Heart right ventricle (tissue), 16 donors: ENCODE measurements around the gene RALGAPA1. TPM values are rescaled to one million over a fixed set of nuclear protein-coding genes. Genes with fewer than 3 reads are reported as not detected.
"Not testable (repeated sequence)": the region's sequence is repeated elsewhere in the genome, so short reads cannot be mapped to it uniquely, and the experiment has no call there.

ENCODE experiments used
- ATAC-seq, 8 donors: fragments of 200-7000 bp; cut with Tn5 transposase; one replicate each; pipeline ENCODE4 v1.9.1; 2020; ENCODE audit warnings: mild to moderate bottlenecking in 8 of 8, moderate library complexity in 8 of 8, moderate number of reproducible peaks in 1 of 8
- DNase-seq, 2 donors: peaks; one replicate each; pipeline ENCODE4 v3.0.0-alpha.2; 2020
- H3K27ac ChIP-seq, 10 donors: fragments of 200-600 bp; sonication (generic) in 2 of 10; one replicate each; pipeline versions ENCODE4 v1.5.0 to v1.8.0; 2020 to 2022; ENCODE audit warnings: mild to moderate bottlenecking in 3 of 10
- H3K27me3 ChIP-seq, 7 donors: fragments of 200-600 bp; one replicate each; pipeline ENCODE4 v1.8.0; 2021 to 2022; ENCODE audit warnings: mild to moderate bottlenecking in 2 of 7
- H3K36me3 ChIP-seq, 9 donors: fragments of 200-600 bp; sonication (generic) in 1 of 9; one replicate each; pipeline versions ENCODE4 v1.5.0 to v1.8.0; 2020 to 2022; ENCODE audit warnings: mild to moderate bottlenecking in 2 of 9
- H3K4me1 ChIP-seq, 9 donors: fragments of 200-600 bp; sonication (generic) in 1 of 9; one replicate each; pipeline versions ENCODE4 v1.5.0 to v1.8.0; 2020 to 2022; ENCODE audit warnings: mild to moderate bottlenecking in 4 of 9
- H3K4me3 ChIP-seq, 10 donors: fragments of 200-600 bp; sonication (generic) in 2 of 10; one replicate each; pipeline versions ENCODE4 v1.5.0 to v1.8.0; 2020 to 2022; ENCODE audit warnings: mild to moderate bottlenecking in 7 of 10, moderate library complexity in 2 of 10
- H3K9me3 ChIP-seq, 11 donors: fragments of 200-600 bp in 10 of 11; sonication (generic) in 2 of 11; one replicate each; pipeline versions ENCODE4 v1.5.0 to v1.8.0; 2013 to 2022; ENCODE audit warnings: mild to moderate bottlenecking in 2 of 11, control low read depth in 1 of 11, moderate library complexity in 1 of 11
- CTCF ChIP-seq, 9 donors: fragments of 200-600 bp; sonication (generic) in 2 of 9; IDR thresholded peaks; one replicate each; pipeline versions ENCODE4 v1.5.0 to v1.8.0; 2021 to 2022; ENCODE audit warnings: antibody characterized with exemption in 9 of 9, mild to moderate bottlenecking in 5 of 9, moderate library complexity in 1 of 9
- WGBS, 2 donors: extraction: QIAGEN DNeasy Blood & Tissue Kit; methylation state at CpG; one replicate each; pipeline ENCODE4 v1.1.7; 2013; ENCODE audit warnings: inconsistent platforms in 1 of 2; 5-methylcytosine and 5-hydroxymethylcytosine counted together
- intact Hi-C, 10 donors: fragments of 100-400 bp; cut with DNase I; formaldehyde crosslinking; loops; one replicate each; pipeline versions ENCODE4 v1.11.1 to v1.14.2; 2022
- polyA plus RNA-seq, 2 donors: library from polyadenylated mRNA; stranded (reverse); fragments of 200-250 nt; gene quantifications; one replicate each; pipeline ENCODE4 v1.2.3, GENCODE V29; 2013
- total RNA-seq, 10 donors: library from RNA; stranded (reverse); fragmentation: NEBNext Ultra II Directional in 3 of 10; extraction: Animal tissue kit (Norgen Biotek cat#: 25700) in 3 of 10; gene quantifications; one replicate each; pipeline versions ENCODE4 v1.2.1 to v1.2.4, GENCODE V29; 2021 to 2023
- donor health status: Arrhythmogenic right ventricular cardiomyopathy.
- donor health status: ischemic (EF 13 %, LVEDD 7.1; RV severe dilation, severe dysfunction).
- donor health status: healthy with polysubstance abuse.
- donor health status: DM: no; HTN: yes; CAD: no.
- donor health status: DM: no; HTN: no; CAD: no.
- donor health status: ischemic (EF 25% LVEDD 6.9; RV normal size, moderate dysfunction).
- donor health status: ischemic (EF 25% LVEDD 5.7; RV mildly dilated, moderate dysfunction).
- donor health status: healthy.
- donor health status: DM: yes; HTN: yes; CAD: no.
- donor health status: Ischemic cardiomyopathy.
- donor health status: ischemic (EF 35%, LVEDD 5.7; RV mildly dilated, moderate dysfunction).
- donor health status: nonischemic (EF 11% LVEDD 7.7; RV severe dilation, severe dysfunction).
- donor health status: DM: yes; HTN: yes; CAD: no.
- donor health status: PGD.
- donor health status: ischemic (EF 29% LVEDD 5.4; RV normal size, mild dysfunction).
- donor health status: nonischemic (EF 23%, LVEDD 6.1; RV moderate dilation, normal function).

The RALGAPA1 gene
- total and polyA plus RNA-seq, 12 donors = 7.9 to 43.6 (median 35.3) TPM

- Histone ChIP-seq H3K27me3 (no peaks in the 10 kb centered on the region), H3K4me1 (peaks cover 0 to 28% (median 4%) of the 10 kb centered on the region in 9 donors), H3K27ac (no peak overlapping the region), H3K4me3 (no peak overlapping the region), H3K36me3 (no peaks in the 10 kb centered on the region), H3K9me3 (peaks cover 0 to 9% (median 0%) of the 10 kb centered on the region in 11 donors)
- 91% methylated on average over 2 of the region's 2 CpGs for WGBS, 2 donors
- no peak for DNase-seq
- TF ChIP-seq CTCF (IDR thresholded peaks at IDR 0.05) = no peak
- no peak for ATAC-seq
- intact Hi-C loops = no loop called here
Measured at GRCh38 chr14:35786856-35787255, 22.2 kb downstream of the RALGAPA1 start.

GRCh38 chr14:35783699-35784098 is 25.4 kb downstream of the RALGAPA1 start:
- Histone ChIP-seq H3K9me3 (peaks cover 0 to 33% (median 17%) of the 10 kb centered on the region in 11 donors), H3K4me3 (no peak overlapping the region), H3K4me1 (peaks cover 0 to 28% (median 4%) of the 10 kb centered on the region in 9 donors), H3K27ac (no peak overlapping the region), H3K36me3 (no peaks in the 10 kb centered on the region), H3K27me3 (no peaks in the 10 kb centered on the region)
- 43 to 62% methylated on average over 1 of the region's 1 CpG for WGBS, 2 donors
- no peak for TF ChIP-seq CTCF (IDR thresholded peaks at IDR 0.05)
- DNase-seq (no peak), ATAC-seq (no peak)
- intact Hi-C loops = no loop called here

- DNase-seq (no peak), ATAC-seq (no peak)
- H3K36me3 ChIP-seq = peaks cover 0 to 13% (median 0%) of the 10 kb centered on the region in 9 donors
- 97 to 99% methylated on average over 3 of the region's 3 CpGs for WGBS, 2 donors
- intact Hi-C loops = no loop called here
- H3K27me3 ChIP-seq = no peaks in the 10 kb centered on the region
- H3K4me1 ChIP-seq = no peaks in the 10 kb centered on the region
- H3K27ac ChIP-seq = no peak overlapping the region
- H3K4me3 ChIP-seq = no peak overlapping the region
- H3K9me3 ChIP-seq = peaks cover 0 to 33% (median 17%) of the 10 kb centered on the region in 11 donors
- no peak for TF ChIP-seq CTCF (IDR thresholded peaks at IDR 0.05)
Measured at GRCh38 chr14:35779368-35779767, 29.7 kb downstream of the RALGAPA1 start.

DNA sequence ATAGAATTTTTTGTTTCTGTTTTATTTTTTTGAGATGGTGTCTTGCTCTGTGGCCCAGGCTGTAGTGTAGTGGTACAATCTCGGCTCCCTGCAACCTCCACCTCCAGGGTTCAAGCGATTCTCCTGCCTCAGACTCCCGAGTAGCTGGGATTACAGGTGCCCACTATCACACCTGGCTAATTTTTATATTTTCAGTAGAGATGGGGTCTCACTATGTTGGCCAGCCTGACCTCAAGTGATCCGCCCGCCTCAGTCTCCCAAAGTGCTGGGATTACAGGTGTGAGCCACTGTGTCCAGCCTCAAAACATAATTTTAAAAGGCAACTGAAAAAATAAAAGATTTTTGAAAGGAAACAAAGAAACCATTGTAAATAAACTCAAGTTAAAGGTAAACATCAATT is 31.5 kb downstream of the RALGAPA1 start:
- Histone ChIP-seq H3K36me3 (peaks cover 0 to 21% (median 0%) of the 10 kb centered on the region in 9 donors), H3K9me3 (peaks cover 0 to 31% (median 17%) of the 10 kb centered on the region in 11 donors)
- H3K4me3 ChIP-seq, H3K27ac ChIP-seq, H3K27me3 ChIP-seq, DNase-seq, intact Hi-C loops, H3K4me1 ChIP-seq, ATAC-seq: not testable (repeated sequence)
- WGBS, 2 donors = 96 to 98% methylated on average over 5 of the region's 5 CpGs

DNA sequence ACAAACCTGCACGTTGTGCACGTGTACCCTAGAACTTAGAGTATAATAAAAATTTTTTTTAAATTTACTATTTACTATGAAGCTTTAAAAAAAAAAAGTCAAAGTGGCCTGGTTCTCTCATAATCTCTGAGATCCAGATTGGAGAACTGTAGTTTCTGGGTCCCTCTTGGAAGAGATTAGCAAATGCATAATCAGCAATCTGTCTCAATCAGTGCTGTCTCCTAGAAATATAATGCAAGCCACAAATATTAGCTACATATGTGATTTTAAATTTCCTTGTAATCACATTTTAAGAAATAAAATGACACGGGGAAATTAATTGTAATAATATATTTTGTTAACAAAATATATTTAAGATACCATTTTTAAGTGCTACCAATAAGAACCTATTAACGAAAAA is 32.3 kb downstream of the RALGAPA1 start:
- WGBS, 2 donors = 91% methylated on average over 4 of the region's 4 CpGs
- intact Hi-C loops = no loop called here
- TF ChIP-seq CTCF (IDR thresholded peaks at IDR 0.05) = no peak
- Histone ChIP-seq H3K36me3 (peaks cover 0 to 28% (median 0%) of the 10 kb centered on the region in 9 donors), H3K4me3 (no peak overlapping the region), H3K4me1 (no peaks in the 10 kb centered on the region), H3K27ac (no peak overlapping the region), H3K9me3 (peaks cover 0 to 24% (median 17%) of the 10 kb centered on the region in 11 donors), H3K27me3 (no peaks in the 10 kb centered on the region)
- no peak for ATAC-seq
- no peak for DNase-seq

DNA sequence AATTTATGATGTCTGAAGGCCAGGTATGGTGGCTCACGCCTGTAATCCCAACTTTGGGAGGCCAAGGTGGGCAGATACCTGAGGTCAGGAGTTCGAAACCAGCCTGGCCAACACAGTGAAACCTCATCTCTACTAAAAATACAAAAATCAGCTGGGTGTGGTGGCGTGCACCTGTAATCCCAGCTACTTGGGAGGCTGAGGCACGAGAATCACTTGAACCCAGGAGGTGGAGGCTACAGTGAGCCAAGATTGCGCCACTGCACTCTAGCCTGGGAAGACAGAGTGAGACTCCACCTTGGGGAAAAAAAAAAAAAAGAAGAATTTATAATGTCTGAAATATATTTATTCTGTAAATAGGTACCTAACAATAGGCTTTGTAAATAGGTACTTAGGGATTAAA is 33.0 kb downstream of the RALGAPA1 start:
- H3K27me3 ChIP-seq, H3K4me3 ChIP-seq, ATAC-seq, intact Hi-C loops, H3K4me1 ChIP-seq, DNase-seq, H3K27ac ChIP-seq: not testable (repeated sequence)
- peaks cover 0 to 17% (median 14%) of the 10 kb centered on the region in 11 donors for H3K9me3 ChIP-seq
- WGBS, 2 donors = 91 to 99% methylated on average over 5 of the region's 5 CpGs
- peaks cover 0 to 36% (median 0%) of the 10 kb centered on the region in 9 donors for H3K36me3 ChIP-seq
